Daoy (cell line): ENCODE measurements around the gene PCDHB9. TPM values are rescaled to one million over a fixed set of nuclear protein-coding genes. Genes with fewer than 3 reads are reported as not detected.
"Not testable (repeated sequence)": the region's sequence is repeated elsewhere in the genome, so short reads cannot be mapped to it uniquely, and the experiment has no call there.

Source experiments
- DNase-seq: peaks from one replicate; pipeline ENCODE4 v3.0.0-alpha.2; 2015; ENCODE audit warnings: low read depth
- total RNA-seq: library from RNA; depleted of rRNA; stranded (reverse); fragments of >200 nt; shearing (Covaris generic); gene quantifications from 2 replicates; pipeline ENCODE4 v1.2.3, GENCODE V29; 2014; rRNA removed

Gene PCDHB9
- total RNA-seq = 0.40 and 1.6 TPM in 2 replicates

GRCh38 chr5:141186897-141187512, at the start of gene PCDHB9:
Gene PCDHB9, plus strand, starts transcription at chr5:141187161. Its CDS starts 158 bp downstream, at chr5:141187319.
- DNase-seq = peak; percentile 63

GRCh38 chr5:141137346-141137745, 49.6 kb upstream of the PCDHB9 start:
- not testable (repeated sequence) for DNase-seq

GRCh38 chr5:141149812-141150211, 37.1 kb upstream of the PCDHB9 start, which contains the start of gene PCDHB6:
Gene PCDHB6, plus strand, starts transcription at chr5:141150057. Its CDS starts 201 bp downstream, at chr5:141150258.
- peak; percentile 63 for DNase-seq

GRCh38 chr5:141150224-141150992, 36.6 kb upstream of the PCDHB9 start:
- peak; percentile 27 for DNase-seq

DNA sequence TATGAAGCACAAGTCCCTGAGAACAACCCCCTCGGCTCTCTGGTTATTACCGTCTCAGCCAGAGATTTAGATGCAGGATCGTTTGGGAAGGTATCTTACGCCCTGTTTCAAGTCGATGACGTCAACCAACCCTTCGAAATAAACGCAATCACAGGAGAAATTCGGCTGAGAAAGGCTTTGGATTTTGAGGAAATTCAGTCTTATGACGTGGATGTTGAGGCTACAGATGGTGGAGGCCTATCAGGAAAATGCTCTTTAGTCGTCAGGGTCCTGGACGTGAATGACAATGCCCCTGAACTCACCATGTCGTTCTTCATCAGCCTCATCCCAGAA, 36.0 kb upstream of the PCDHB9 start:
- DNase-seq = no peak

DNA sequence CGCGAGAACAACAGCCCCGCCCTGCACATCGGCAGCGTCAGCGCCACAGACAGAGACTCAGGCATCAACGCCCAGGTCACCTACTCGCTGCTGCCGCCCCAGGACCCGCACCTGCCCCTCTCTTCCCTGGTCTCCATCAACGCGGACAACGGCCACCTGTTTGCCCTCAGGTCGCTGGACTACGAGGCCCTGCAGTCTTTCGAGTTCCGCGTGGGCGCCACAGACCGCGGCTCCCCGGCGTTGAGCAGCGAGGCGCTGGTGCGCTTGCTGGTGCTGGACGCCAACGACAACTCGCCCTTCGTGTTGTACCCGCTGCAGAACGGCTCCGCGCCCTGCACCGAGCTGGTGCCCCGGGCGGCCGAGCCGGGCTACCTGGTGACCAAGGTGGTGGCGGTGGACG, 35.3 kb upstream of the PCDHB9 start:
- DNase-seq = not testable (repeated sequence)

DNA sequence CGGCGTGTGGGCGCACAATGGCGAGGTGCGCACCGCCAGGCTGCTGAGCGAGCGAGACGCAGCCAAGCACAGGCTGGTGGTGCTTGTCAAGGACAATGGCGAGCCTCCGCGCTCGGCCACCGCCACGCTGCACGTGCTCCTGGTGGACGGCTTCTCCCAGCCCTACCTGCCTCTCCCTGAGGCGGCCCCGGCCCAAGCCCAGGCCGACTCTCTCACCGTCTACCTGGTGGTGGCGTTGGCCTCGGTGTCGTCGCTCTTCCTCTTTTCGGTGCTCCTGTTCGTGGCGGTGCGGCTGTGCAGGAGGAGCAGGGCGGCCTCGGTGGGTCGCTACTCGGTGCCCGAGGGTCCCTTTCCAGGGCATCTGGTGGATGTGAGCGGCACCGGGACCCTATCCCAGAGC, 34.9 kb upstream of the PCDHB9 start:
- DNase-seq = not testable (repeated sequence)

GRCh38 chr5:141155540-141156374, 31.2 kb upstream of the PCDHB9 start:
- DNase-seq = peak; percentile 72

- not testable (repeated sequence) for DNase-seq
Measured at GRCh38 chr5:141157356-141157755, 29.6 kb upstream of the PCDHB9 start.

DNA sequence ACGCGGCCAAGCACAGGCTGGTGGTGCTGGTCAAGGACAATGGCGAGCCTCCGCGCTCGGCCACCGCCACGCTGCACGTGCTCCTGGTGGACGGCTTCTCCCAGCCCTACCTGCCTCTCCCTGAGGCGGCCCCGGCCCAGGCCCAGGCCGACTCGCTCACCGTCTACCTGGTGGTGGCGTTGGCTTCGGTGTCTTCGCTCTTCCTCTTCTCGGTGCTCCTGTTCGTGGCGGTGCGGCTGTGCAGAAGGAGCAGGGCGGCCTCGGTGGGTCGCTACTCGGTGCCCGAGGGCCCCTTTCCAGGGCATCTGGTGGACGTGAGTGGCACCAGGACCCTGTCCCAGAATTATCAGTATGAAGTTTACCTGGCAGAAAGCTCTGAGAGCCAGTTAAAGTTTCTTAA, 29.1 kb upstream of the PCDHB9 start:
- DNase-seq = not testable (repeated sequence)

GRCh38 chr5:141172381-141173204, 14.4 kb upstream of the PCDHB9 start, which contains the start of gene PCDHB7:
Gene PCDHB7, plus strand, starts transcription at chr5:141172644. Its CDS starts 192 bp downstream, at chr5:141172836.
- DNase-seq = peak; percentile 66

- DNase-seq = not testable (repeated sequence)
Measured at GRCh38 chr5:141174291-141175104, 12.5 kb upstream of the PCDHB9 start.

GRCh38 chr5:141175933-141176332, 11.0 kb upstream of the PCDHB9 start:
- no peak for DNase-seq

DNA sequence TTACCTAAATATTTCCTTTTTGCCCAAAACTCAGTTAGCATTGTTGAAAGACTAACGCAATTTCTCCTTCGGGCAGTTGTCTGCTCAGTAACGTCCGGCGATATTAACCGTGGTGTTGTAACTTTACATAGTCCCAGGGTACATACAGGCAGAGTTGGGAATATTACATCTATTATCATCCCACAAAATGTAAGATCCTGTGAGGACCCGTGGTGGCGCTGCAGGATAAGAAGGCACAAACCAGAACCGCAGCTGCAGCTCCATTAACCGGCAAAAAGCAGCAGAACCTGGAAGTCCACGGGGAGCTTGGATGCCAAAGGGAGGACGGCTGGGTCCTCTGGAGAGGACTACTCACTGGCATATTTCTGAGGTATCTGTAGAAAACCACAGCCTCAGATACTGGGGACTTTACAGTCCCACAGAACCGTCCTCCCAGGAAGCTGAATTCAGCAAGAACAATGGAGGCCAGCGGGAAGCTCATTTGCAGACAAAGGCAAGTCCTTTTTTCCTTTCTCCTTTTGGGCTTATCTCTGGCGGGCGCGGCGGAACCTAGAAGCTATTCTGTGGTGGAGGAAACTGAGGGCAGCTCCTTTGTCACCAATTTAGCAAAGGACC, 9.3 kb upstream of the PCDHB9 start, which contains the start of gene PCDHB8:
PCDHB8 (plus strand) TSS at position 214 of the 615 bp plus-strand sequence; CDS start at position 459, 245 bp downstream.
- DNase-seq = peak; percentile 63

GRCh38 chr5:141179371-141179770, 7.6 kb upstream of the PCDHB9 start:
- not testable (repeated sequence) for DNase-seq

DNA sequence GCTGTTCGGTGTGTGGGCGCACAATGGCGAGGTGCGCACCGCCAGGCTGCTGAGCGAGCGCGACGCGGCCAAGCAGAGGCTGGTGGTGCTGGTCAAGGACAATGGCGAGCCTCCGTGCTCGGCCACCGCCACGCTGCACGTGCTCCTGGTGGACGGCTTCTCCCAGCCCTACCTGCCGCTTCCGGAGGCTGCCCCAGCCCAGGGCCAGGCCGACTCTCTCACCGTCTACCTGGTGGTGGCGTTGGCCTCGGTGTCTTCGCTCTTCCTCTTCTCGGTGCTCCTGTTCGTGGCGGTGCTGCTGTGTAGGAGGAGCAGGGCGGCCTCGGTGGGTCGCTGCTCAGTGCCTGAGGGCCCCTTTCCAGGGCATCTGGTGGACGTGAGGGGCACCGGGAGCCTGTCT, 7.1 kb upstream of the PCDHB9 start:
- DNase-seq = not testable (repeated sequence)

DNA sequence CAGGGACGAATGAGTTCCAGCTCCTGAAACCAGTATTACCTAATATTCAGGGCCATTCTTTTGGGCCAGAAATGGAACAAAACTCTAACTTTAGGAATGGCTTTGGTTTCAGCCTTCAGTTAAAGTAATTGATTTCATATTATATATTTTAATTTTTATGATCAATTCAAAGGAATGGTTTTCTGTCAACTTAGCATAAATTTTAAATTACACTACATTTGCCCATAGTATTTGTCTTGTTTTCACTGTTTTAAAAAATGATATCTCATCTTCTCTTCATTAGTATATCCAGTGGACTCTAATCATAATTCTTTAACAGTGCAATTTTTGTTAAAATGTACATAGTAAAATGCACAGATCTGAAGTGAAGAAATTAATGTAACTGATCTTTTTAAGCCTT, 6.6 kb upstream of the PCDHB9 start:
- DNase-seq = no peak

- peak; percentile 76 for DNase-seq
Measured at GRCh38 chr5:141182248-141182647, 4.7 kb upstream of the PCDHB9 start, which contains the start of gene PCDHB16. Gene PCDHB16, plus strand, starts transcription at chr5:141182387. Its CDS starts 173 bp downstream, at chr5:141182560.

GRCh38 chr5:141184117-141184855, 2.7 kb upstream of the PCDHB9 start:
- DNase-seq = not testable (repeated sequence)
